Hindlimb muscle (tissue), 1 donor: ENCODE results near the gene HEPH. TPM values are rescaled to one million over a fixed set of nuclear protein-coding genes. Genes with fewer than 3 reads are reported as not detected.
"Not testable (repeated sequence)": the region's sequence is repeated elsewhere in the genome, so short reads cannot be mapped to it uniquely, and the experiment has no call there.

ENCODE experiments used
- DNase-seq: peaks from one replicate; pipeline ENCODE4 v3.0.0-alpha.2; 2013
- polyA plus RNA-seq: library from polyadenylated mRNA; unstranded; fragments of 120-200 nt; gene quantifications from one replicate; pipeline ENCODE4 v1.2.1, GENCODE V29; 2013; ENCODE audit not compliant: insufficient read length

Gene HEPH
- 6.4 TPM for polyA plus RNA-seq

GRCh38 chrX:66163849-66164411 lies at the start of gene HEPH:
TSS of gene HEPH (plus strand) at chrX:66164247. CDS start at chrX:66170571, 6,324 bp downstream.
- DNase-seq, result no peak

GRCh38 chrX:66118722-66119121 lies 45.3 kb upstream of the HEPH start:
- DNase-seq, result not testable (repeated sequence)

- DNase-seq, result not testable (repeated sequence)
Measured at GRCh38 chrX:66121354-66121753, 42.7 kb upstream of the HEPH start.

GRCh38 chrX:66126662-66127061 lies 37.4 kb upstream of the HEPH start:
- no peak for DNase-seq

GRCh38 chrX:66130469-66130868 lies 33.6 kb upstream of the HEPH start:
- DNase-seq, result no peak

- DNase-seq, result not testable (repeated sequence)
Measured at GRCh38 chrX:66135284-66135683, 28.8 kb upstream of the HEPH start.

GRCh38 chrX:66142351-66142750 lies 21.7 kb upstream of the HEPH start:
- DNase-seq, result no peak

- DNase-seq, result no peak
Measured at GRCh38 chrX:66144258-66144657, 19.8 kb upstream of the HEPH start.

GRCh38 chrX:66149519-66149918 lies 14.5 kb upstream of the HEPH start:
- DNase-seq, result no peak

GRCh38 chrX:66150163-66150562 lies 13.9 kb upstream of the HEPH start:
- DNase-seq, result no peak

GRCh38 chrX:66162331-66162822 lies 1.7 kb upstream of the HEPH start:
- DNase-seq, result no peak

- DNase-seq, result no peak
Measured at GRCh38 chrX:66163447-66163846, 600 bp upstream of the HEPH start.

- no peak for DNase-seq
Measured at GRCh38 chrX:66164470-66164869, 423 bp downstream of the HEPH start.

GRCh38 chrX:66164931-66165330 lies 884 bp downstream of the HEPH start:
- no peak for DNase-seq

- no peak for DNase-seq
Measured at GRCh38 chrX:66166671-66167070, 2.6 kb downstream of the HEPH start.

- DNase-seq, result no peak
Measured at GRCh38 chrX:66167431-66167830, 3.4 kb downstream of the HEPH start.

GRCh38 chrX:66176134-66176533 lies 12.1 kb downstream of the HEPH start:
- no peak for DNase-seq

- DNase-seq, result no peak
Measured at GRCh38 chrX:66191563-66191962, 27.5 kb downstream of the HEPH start.

- no peak for DNase-seq
Measured at GRCh38 chrX:66193821-66194220, 29.8 kb downstream of the HEPH start.

- DNase-seq, result no peak
Measured at GRCh38 chrX:66200050-66200664, 36.1 kb downstream of the HEPH start.

GRCh38 chrX:66200855-66201795 lies 37.1 kb downstream of the HEPH start:
- DNase-seq, result no peak

- DNase-seq, result no peak
Measured at GRCh38 chrX:66203114-66203513, 39.1 kb downstream of the HEPH start.

- DNase-seq, result no peak
Measured at GRCh38 chrX:66221856-66222255, 57.8 kb downstream of the HEPH start.
